Measurements from ENCODE around the gene NHEJ1. TPM values are rescaled to one million over a fixed set of nuclear protein-coding genes. Genes with fewer than 3 reads are reported as not detected.
A peak's percentile ranks its signal among the peaks of the same experiment; 100 is the strongest.

NHEJ1 gene
- total RNA-seq, 1 donor: 21.7 TPM

DNA sequence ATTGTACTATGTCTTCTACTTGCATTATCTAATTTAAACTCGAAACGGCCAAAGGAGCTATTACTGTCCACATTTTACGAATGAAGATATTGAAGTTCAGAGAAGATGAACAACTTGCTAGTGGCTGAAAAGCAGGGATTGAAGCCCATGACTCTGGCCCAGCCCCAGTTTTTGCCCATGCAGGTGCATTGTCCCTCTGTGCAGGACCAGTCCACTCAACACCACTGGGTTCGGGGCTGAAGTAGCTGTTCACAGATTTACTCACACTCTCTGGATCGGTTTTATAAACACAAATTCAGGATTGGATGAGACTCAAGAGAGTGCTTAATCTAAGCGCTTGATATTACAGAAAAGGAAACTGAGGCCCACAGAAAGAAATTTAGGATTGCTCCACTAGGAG, 98.5 kb downstream of the NHEJ1 start:
- peaks cover 58% of the 10 kb centered on the region for H3K27me3 ChIP-seq (ENCODE audit: insufficient read depth, low read length)

DNA sequence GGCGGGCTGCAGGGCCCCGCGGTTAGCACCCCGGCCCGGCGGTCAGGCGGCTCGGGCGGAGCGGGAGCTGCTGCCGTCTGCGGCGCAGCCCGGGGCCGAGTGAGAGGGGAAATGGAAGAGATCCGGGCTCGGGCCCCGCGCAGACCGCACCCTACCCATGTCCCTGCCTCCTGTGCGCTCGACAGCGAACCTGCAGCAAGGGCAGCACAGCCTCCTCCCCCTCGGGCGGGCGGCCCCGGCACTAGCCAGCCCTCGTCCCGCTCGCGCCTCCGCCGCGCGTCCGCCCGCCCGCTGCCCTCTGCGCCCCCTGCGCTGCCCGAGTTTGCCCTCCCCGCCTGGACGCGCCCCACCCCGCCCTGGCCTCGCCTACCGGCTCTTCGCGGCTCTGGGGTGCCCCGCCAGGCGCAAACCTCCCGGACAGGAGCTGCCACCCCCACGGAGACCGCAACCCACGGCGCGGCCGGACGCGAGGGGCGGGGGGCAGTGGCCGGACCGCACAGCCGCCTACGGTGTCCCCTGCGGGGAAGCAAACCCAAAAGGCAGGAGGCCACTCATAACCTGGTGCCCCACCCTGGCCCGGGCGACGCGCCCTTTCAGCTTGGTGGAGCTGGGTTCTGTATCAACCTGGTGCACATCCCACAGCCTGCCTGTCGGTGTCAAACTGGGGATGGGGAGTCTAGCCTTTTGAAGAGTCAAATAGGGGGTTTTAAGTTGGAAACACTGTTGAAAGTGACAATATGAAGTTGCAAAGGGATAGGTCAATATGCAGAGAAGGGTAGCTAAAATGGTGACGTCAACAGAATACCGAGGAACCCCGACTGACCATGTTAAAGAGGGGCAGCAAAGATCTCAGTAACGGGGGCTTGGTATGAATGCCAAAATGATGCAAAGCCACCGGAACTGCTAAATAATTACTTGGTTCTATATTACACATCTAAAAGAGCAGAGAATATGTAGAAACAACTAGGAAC, 99.5 kb downstream of the NHEJ1 start, which contains the start of gene IHH:
Gene IHH, minus strand, starts transcription at position 101 of the 971 bp plus-strand sequence. CDS start 454 bp downstream, outside the sequence.
- TF ChIP-seq, protein P1, sequence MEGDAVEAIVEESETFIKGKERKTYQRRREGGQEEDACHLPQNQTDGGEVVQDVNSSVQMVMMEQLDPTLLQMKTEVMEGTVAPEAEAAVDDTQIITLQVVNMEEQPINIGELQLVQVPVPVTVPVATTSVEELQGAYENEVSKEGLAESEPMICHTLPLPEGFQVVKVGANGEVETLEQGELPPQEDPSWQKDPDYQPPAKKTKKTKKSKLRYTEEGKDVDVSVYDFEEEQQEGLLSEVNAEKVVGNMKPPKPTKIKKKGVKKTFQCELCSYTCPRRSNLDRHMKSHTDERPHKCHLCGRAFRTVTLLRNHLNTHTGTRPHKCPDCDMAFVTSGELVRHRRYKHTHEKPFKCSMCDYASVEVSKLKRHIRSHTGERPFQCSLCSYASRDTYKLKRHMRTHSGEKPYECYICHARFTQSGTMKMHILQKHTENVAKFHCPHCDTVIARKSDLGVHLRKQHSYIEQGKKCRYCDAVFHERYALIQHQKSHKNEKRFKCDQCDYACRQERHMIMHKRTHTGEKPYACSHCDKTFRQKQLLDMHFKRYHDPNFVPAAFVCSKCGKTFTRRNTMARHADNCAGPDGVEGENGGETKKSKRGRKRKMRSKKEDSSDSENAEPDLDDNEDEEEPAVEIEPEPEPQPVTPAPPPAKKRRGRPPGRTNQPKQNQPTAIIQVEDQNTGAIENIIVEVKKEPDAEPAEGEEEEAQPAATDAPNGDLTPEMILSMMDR (IDR thresholded peaks at IDR 0.05; ENCODE audit: extremely low read depth, low read depth, low read length): no peak
- Histone ChIP-seq H3K27ac (ENCODE audit: low read depth, low read length) (no peak within 1 kb of the TSS), H3K4me3 (ENCODE audit: insufficient read depth, low read length) (no peak within 1 kb of the TSS), H3K36me3 (ENCODE audit: insufficient read depth, low read length) (no peaks in the 10 kb centered on the region), H4K20me1 (ENCODE audit: insufficient read depth, low read length) (no peaks in the 10 kb centered on the region), H3K27me3 (ENCODE audit: insufficient read depth, low read length) (peaks cover 68% of the 10 kb centered on the region), H3K79me2 (ENCODE audit: insufficient read depth, low read length) (no peaks in the 10 kb centered on the region), H3K9me3 (ENCODE audit: low read depth, low read length) (no peaks in the 10 kb centered on the region), H2AFZ (ENCODE audit: low read length) (no peak within 1 kb of the TSS), H3K4me1 (ENCODE audit: insufficient read depth, low read length) (no peaks in the 10 kb centered on the region), H3K4me2 (ENCODE audit: insufficient read depth, low read length) (no peak within 1 kb of the TSS)
- DNase-seq (ENCODE audit: insufficient read length, low spot score, missing footprints): peak; percentile 89

More for the DNA sequence above, 98.5 kb downstream of the NHEJ1 start:
- Histone ChIP-seq H3K27ac (ENCODE audit: low read depth, low read length) (no peak overlapping the region), H3K4me1 (ENCODE audit: insufficient read depth, low read length) (no peaks in the 10 kb centered on the region), H3K36me3 (ENCODE audit: insufficient read depth, low read length) (no peaks in the 10 kb centered on the region), H3K4me3 (ENCODE audit: insufficient read depth, low read length) (no peak overlapping the region), H3K9me3 (ENCODE audit: low read depth, low read length) (no peaks in the 10 kb centered on the region), H3K4me2 (ENCODE audit: insufficient read depth, low read length) (no peak overlapping the region), H3K79me2 (ENCODE audit: insufficient read depth, low read length) (no peaks in the 10 kb centered on the region), H2AFZ (ENCODE audit: low read length) (no peak overlapping the region), H4K20me1 (ENCODE audit: insufficient read depth, low read length) (no peaks in the 10 kb centered on the region)
- TF ChIP-seq, protein P1 (IDR thresholded peaks at IDR 0.05; ENCODE audit: extremely low read depth, low read depth, low read length): no peak
- no peak for DNase-seq (ENCODE audit: insufficient read length, low spot score, missing footprints)

DNA sequence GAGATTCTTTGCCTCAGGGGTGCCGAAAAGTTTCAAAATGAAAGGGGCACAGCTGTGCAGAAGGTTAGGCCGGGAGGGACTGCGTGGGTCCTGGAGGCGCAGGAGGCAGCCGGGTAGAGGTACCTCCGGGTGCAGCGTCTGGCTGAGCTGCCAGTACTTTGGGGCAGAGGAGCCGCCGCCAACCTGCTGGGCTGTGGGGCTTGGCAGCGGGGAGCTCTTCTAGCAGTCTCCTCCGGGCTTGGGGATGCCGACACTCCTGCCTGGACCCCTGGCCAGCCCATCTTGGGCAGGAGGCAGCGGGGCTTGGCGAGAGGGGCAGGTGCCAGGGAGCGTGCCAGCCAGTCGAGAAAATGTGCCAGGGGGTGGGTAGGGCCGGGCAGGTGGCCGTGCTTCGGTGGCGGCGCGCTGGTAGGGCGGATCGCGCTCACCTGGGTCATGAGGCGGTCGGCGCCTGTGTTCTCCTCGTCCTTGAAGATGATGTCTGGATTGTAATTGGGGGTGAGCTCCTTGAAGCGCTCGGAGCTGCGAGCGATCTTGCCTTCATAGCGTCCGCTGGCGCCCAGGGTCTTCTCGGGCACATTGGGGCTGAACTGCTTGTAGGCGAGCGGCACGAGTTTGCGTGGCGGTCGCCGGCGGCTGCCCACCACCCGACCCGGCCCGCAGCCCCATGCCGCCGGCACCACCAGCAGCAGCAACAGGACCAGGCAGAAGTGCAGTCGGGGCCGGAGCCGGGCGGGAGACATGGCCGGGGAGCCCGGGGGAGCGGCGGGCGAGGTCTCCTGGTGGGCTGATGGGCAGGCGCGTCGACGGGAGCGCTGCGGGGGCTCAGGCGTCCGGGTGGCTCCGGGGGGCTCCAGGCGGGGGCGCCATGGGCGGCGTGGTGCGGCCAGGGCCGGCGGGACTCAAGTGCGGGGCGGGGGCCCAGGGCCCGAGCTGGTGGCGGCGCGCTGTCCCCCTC, 100.6 kb downstream of the NHEJ1 start:
- TF ChIP-seq, protein P1 (IDR thresholded peaks at IDR 0.05; ENCODE audit: extremely low read depth, low read depth, low read length): no peak
- no peaks in the 10 kb centered on the region for H3K36me3 ChIP-seq (ENCODE audit: insufficient read depth, low read length)
- peaks cover 75% of the 10 kb centered on the region for H3K27me3 ChIP-seq (ENCODE audit: insufficient read depth, low read length)

More for the DNA sequence above, 100.6 kb downstream of the NHEJ1 start:
- no peak overlapping the region for H3K4me3 ChIP-seq (ENCODE audit: insufficient read depth, low read length)
- no peaks in the 10 kb centered on the region for H3K79me2 ChIP-seq (ENCODE audit: insufficient read depth, low read length)
- no peak overlapping the region for H3K4me2 ChIP-seq (ENCODE audit: insufficient read depth, low read length)
- no peaks in the 10 kb centered on the region for H3K4me1 ChIP-seq (ENCODE audit: insufficient read depth, low read length)
- H3K9me3 ChIP-seq (ENCODE audit: low read depth, low read length): no peaks in the 10 kb centered on the region
- peak; percentile 89 for DNase-seq (ENCODE audit: insufficient read length, low spot score, missing footprints)
- no peaks in the 10 kb centered on the region for H4K20me1 ChIP-seq (ENCODE audit: insufficient read depth, low read length)
- no peak overlapping the region for H2AFZ ChIP-seq (ENCODE audit: low read length)
- H3K27ac ChIP-seq (ENCODE audit: low read depth, low read length): no peak overlapping the region

Measured in osteoblast (primary cell).